PC-9 (cell line): ENCODE measurements around the gene BTAF1. TPM values are rescaled to one million over a fixed set of nuclear protein-coding genes. Genes with fewer than 3 reads are reported as not detected.

Experiments
- BruUV-seq: library from RNA; stranded (reverse); fragments of 400-500 nt; replicated peaks from 2 replicates; lab custom pipeline; 2021; lab: Mats Ljungman, UMichigan
- CTCF ChIA-PET: fragments of 300-600 bp; sonication (Branson Sonifier 250); formaldehyde crosslinking; loops from one replicate; lab custom pipeline; 2022; ENCODE audit warnings: antibody characterized with exemption; lab: Charles Lee
- POLR2A ChIA-PET: fragments of 300-600 bp; sonication (Branson Sonifier 250); formaldehyde crosslinking; loops from one replicate; lab custom pipeline; 2022; ENCODE audit warnings: antibody characterized with exemption; ENCODE audit not compliant: unreplicated experiment; lab: Charles Lee
- DNase-seq, 2 experiments: peaks; one replicate each; pipeline versions ENCODE4 v3.0.0 to v3.0.0-alpha.2; 2015 to 2022; ENCODE audit warnings: mixed read lengths in 1 of 2
- H2AFZ ChIP-seq: fragments of 200-600 bp; sonication (generic); 2 replicates; pipeline ENCODE4 v1.8.1; 2017; ENCODE audit warnings: antibody characterized with exemption
- H3F3A ChIP-seq: fragments of 200-600 bp; sonication (generic); 2 replicates; pipeline ENCODE4 v1.8.1; 2017; ENCODE audit warnings: antibody characterized with exemption, mild to moderate bottlenecking, low read depth; ENCODE audit not compliant: insufficient read depth
- H3K27ac ChIP-seq: fragments of 200-600 bp; sonication (generic); 2 replicates; pipeline ENCODE4 v1.6.1; 2016; ENCODE audit warnings: mixed run types
- H3K27me3 ChIP-seq: fragments of 200-600 bp; sonication (generic); 2 replicates; pipeline ENCODE4 v1.6.1; 2016; ENCODE audit warnings: low read depth, mixed run types; ENCODE audit not compliant: insufficient read depth
- H3K36me3 ChIP-seq: fragments of 200-600 bp; sonication (generic); 2 replicates; pipeline ENCODE4 v1.6.1; 2016; ENCODE audit warnings: low read depth, mixed run types
- H3K4me1 ChIP-seq: fragments of 200-600 bp; sonication (generic); replicated peaks from 2 replicates; pipeline ENCODE4 v1.6.1; 2016; ENCODE audit warnings: mixed run types; ENCODE audit not compliant: insufficient read depth
- H3K4me2 ChIP-seq: fragments of 200-600 bp; sonication (generic); 2 replicates; pipeline ENCODE4 v1.6.1; 2017; ENCODE audit warnings: mixed run types
- H3K4me3 ChIP-seq: fragments of 200-600 bp; sonication (generic); 2 replicates; pipeline ENCODE4 v1.6.1; 2016; ENCODE audit warnings: mixed run types
- H3K79me2 ChIP-seq: fragments of 200-600 bp; sonication (generic); 2 replicates; pipeline ENCODE4 v1.6.1; 2017; ENCODE audit warnings: low read depth, mixed run types
- H3K9me2 ChIP-seq: fragments of 200-600 bp; sonication (generic); 2 replicates; pipeline ENCODE4 v1.8.1; 2017; ENCODE audit warnings: mild to moderate bottlenecking; ENCODE audit not compliant: insufficient read depth
- H3K9me3 ChIP-seq: fragments of 200-600 bp; sonication (generic); 2 replicates; pipeline ENCODE4 v1.8.1; 2016; ENCODE audit warnings: low read depth; ENCODE audit not compliant: insufficient read depth
- H4K20me1 ChIP-seq: fragments of 200-600 bp; sonication (generic); 2 replicates; pipeline ENCODE4 v1.8.1; 2017; ENCODE audit not compliant: insufficient read depth
- CTCF ChIP-seq: fragments of 200-600 bp; sonication (generic); conservative IDR thresholded peaks from 2 replicates; pipeline ENCODE4 v1.6.1; 2017; ENCODE audit warnings: mixed run types, antibody characterized with exemption, mild to moderate bottlenecking, moderate library complexity
- EZH2 ChIP-seq: fragments of 200-600 bp; sonication (generic); IDR thresholded peaks from 2 replicates; pipeline ENCODE4 v1.8.0; 2017; ENCODE audit warnings: antibody characterized with exemption, low read depth
- intact Hi-C: fragments of 100-400 bp; cut with micrococcal nuclease; formaldehyde crosslinking; loops from one replicate; pipeline ENCODE4 v1.10.0; 2022; ENCODE audit not compliant: unreplicated experiment
- total RNA-seq: library from RNA; stranded (reverse); gene quantifications from 2 replicates; pipeline ENCODE4 v1.2.3, GENCODE V29; 2021

The BTAF1 gene
- total RNA-seq, 1 experiment from 2014 or later = 19.0 TPM

DNA sequence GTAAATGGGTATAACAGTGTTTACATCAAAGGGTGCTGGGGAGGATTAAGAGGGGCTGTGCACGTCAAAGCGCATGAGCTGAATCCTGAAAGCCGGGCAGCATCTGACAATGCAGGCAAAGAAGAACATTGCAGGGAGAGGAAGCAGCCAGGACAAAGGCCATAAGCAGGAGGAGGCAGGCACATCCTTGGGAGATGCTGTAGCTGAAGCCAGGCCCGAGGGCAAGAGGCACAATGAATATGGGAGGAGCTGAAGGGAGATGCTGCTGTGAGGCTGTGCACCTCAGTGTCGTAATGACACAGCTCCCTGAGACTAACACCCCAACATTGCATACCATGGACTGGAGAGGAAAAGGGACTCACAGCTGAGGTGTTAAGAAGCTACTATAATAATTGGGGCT, 129.2 kb downstream of the BTAF1 start:
- no peaks in the 10 kb centered on the region for H3F3A ChIP-seq
- no peaks in the 10 kb centered on the region for H3K27me3 ChIP-seq
- no peak for TF ChIP-seq CTCF
- TF ChIP-seq EZH2 = no peak
- no peak overlapping the region for H3K4me2 ChIP-seq
- no peaks in the 10 kb centered on the region for H3K4me1 ChIP-seq
- H3K9me3 ChIP-seq = no peaks in the 10 kb centered on the region
- no peaks in the 10 kb centered on the region for H3K36me3 ChIP-seq
- BruUV-seq = no TSS peak
- H4K20me1 ChIP-seq = no peaks in the 10 kb centered on the region
- CTCF ChIA-PET = no interaction called here
- H3K27ac ChIP-seq = no peak overlapping the region
- H2AFZ ChIP-seq = no peak overlapping the region
- no peak for DNase-seq
- no peaks in the 10 kb centered on the region for H3K9me2 ChIP-seq
- intact Hi-C loops = no loop called here
- H3K4me3 ChIP-seq = no peak overlapping the region
- no peaks in the 10 kb centered on the region for H3K79me2 ChIP-seq
- POLR2A ChIA-PET = no interaction called here

GRCh38 chr10:92054807-92055206, 131.2 kb downstream of the BTAF1 start:
- Histone ChIP-seq H3F3A (no peaks in the 10 kb centered on the region), H3K27me3 (no peaks in the 10 kb centered on the region), H3K4me1 (no peaks in the 10 kb centered on the region), H3K4me3 (no peak overlapping the region), H2AFZ (no peak overlapping the region), H3K9me3 (no peaks in the 10 kb centered on the region), H3K36me3 (no peaks in the 10 kb centered on the region), H3K27ac (no peak overlapping the region), H3K9me2 (no peaks in the 10 kb centered on the region), H3K79me2 (no peaks in the 10 kb centered on the region), H4K20me1 (no peaks in the 10 kb centered on the region), H3K4me2 (no peak overlapping the region)
- no peak for TF ChIP-seq EZH2
- TF ChIP-seq CTCF = no peak
- DNase-seq = no peak
- ChIA-PET CTCF (no interaction called here), POLR2A (no interaction called here)
- intact Hi-C loops = no loop called here
- no TSS peak for BruUV-seq

GRCh38 chr10:92062273-92062672, 138.7 kb downstream of the BTAF1 start:
- Histone ChIP-seq H3K27ac (no peak overlapping the region), H3K27me3 (no peaks in the 10 kb centered on the region), H3K4me3 (no peak overlapping the region), H4K20me1 (no peaks in the 10 kb centered on the region), H2AFZ (no peak overlapping the region), H3K79me2 (no peaks in the 10 kb centered on the region), H3F3A (no peaks in the 10 kb centered on the region), H3K9me3 (no peaks in the 10 kb centered on the region), H3K9me2 (no peaks in the 10 kb centered on the region), H3K4me2 (no peak overlapping the region), H3K4me1 (no peaks in the 10 kb centered on the region), H3K36me3 (no peaks in the 10 kb centered on the region)
- ChIA-PET CTCF (no interaction called here), POLR2A (no interaction called here)
- intact Hi-C loops = no loop called here
- TF ChIP-seq CTCF (no peak), EZH2 (no peak)
- no peak for DNase-seq
- no TSS peak for BruUV-seq
